ENCODE data around the gene DNAH6.

The DNAH6 gene

DNA sequence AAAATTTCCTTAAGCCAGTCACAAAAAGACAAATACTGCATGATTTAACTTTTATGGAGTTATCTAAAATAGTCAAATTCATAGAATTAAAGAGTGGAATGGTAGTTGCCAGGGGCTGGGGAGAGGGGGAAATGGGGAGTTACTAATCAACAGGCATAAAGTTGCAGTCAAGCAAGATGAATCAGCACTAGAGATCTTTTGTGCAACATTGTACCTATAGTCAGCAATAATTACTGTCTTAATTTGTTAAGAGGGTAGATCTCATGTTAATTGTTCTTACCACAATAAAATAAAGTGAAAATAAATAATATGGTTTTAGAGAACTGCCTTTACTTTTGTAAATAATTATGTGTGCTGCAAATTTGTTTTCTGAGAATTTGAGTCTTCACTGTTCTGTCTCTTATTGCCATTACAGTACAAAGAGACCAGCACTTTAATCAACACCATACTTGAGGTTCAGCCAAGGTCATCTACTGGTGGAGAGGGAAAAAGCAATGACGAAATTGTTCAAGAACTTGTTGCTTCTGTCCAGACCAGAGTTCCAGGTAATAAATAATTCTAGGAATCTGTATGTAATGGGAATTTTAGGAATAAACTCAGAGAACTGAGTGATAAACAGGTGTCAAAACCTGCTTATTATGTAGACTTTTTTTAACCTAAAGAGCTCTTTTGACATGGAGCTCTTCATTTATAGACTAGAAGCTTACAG is 289.1 kb downstream of the DNAH6 start:
- Mint-ChIP-seq H3K27ac (no peak overlapping the region), H3K4me3 (no peak overlapping the region), H3K27me3 (peaks cover 6% of the 10 kb centered on the region), H3K9me3 (peaks cover 9% of the 10 kb centered on the region), H3K36me3 (ENCODE audit: low read depth) (no peaks in the 10 kb centered on the region), H3K4me1 (ENCODE audit: low read depth) (peaks cover 11% of the 10 kb centered on the region)
- intact Hi-C loops (cut with micrococcal nuclease) = no loop called here

DNA sequence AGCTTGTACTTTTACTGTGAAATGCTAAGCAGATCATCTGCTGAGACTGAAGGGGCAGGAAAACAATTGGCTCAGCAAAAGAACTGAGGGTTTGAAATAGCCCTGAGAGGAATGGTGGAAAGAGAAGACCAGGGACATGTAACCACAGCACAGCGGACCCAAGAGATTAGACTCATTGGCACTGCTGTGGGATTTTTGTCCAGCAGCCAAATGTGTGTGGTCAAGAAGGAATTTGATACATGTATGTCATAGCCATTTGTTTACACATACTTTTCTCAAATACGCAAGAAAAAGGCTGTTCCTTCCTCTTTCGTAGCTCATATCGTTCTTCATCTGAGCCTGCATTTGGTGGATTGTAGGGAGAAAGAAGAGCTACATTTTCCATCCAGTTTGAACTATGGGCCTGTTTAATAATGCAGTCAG is 290.8 kb downstream of the DNAH6 start:
- H3K4me3 Mint-ChIP-seq = no peak overlapping the region
- peaks cover 4% of the 10 kb centered on the region for H3K9me3 Mint-ChIP-seq
- H3K4me1 Mint-ChIP-seq (ENCODE audit: low read depth) = peaks cover 11% of the 10 kb centered on the region
- H3K27me3 Mint-ChIP-seq = peaks cover 3% of the 10 kb centered on the region
- intact Hi-C loops (cut with micrococcal nuclease) = no loop called here
- no peaks in the 10 kb centered on the region for H3K36me3 Mint-ChIP-seq (ENCODE audit: low read depth)
- no peak overlapping the region for H3K27ac Mint-ChIP-seq

DNA sequence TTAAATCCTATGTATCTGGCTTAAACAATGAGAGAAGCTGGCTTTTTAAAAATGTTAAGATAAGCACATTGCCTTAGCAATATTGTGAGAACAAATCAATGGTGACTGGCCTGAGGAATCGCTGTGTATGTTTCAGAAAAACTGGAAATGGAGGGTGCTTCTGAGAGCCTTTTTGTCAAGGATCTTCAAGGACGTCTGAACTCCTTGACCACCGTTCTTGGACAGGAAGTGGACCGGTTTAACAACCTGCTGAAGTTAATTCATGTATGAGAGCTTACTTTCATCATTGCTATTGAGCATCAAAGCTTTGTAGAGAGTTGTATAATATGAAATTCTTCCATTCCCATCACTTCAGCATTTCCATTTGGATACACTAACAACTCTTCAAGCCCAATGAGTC is 292.0 kb downstream of the DNAH6 start:
- peaks cover 3% of the 10 kb centered on the region for H3K27me3 Mint-ChIP-seq
- intact Hi-C loops (cut with micrococcal nuclease) = no loop called here
- no peaks in the 10 kb centered on the region for H3K9me3 Mint-ChIP-seq
- no peak overlapping the region for H3K4me3 Mint-ChIP-seq
- H3K4me1 Mint-ChIP-seq (ENCODE audit: low read depth) = peaks cover 11% of the 10 kb centered on the region
- no peaks in the 10 kb centered on the region for H3K36me3 Mint-ChIP-seq (ENCODE audit: low read depth)
- H3K27ac Mint-ChIP-seq = no peak overlapping the region

DNA sequence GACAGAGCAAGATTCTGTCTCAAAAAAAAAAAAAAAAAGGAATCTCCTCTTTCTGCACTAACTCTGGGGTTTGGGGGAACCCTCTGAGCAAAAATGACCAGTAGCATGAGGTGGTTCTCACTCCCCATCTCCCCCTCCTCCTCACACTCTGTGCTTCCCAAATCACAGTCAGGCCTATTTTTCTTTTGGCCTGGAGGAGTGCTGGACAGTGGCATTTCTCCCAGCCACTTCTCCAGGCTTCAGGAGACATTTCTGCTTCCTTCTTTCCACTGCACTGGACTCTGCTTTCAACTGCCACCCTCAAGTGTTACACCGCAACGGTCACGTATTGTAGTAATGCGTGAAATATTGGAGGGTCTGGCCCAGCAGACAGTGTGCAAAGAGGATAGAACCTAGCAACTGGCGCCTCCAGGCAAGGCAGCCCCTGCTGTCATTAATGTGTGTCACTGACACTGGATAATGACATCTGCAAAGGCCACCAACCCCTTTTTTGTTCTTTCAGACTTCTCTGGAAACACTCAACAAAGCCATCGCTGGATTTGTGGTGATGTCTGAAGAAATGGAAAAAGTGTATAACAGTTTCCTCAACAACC is 295.6 kb downstream of the DNAH6 start:
- intact Hi-C loops (cut with micrococcal nuclease) = no loop called here
- Mint-ChIP-seq H3K27me3 (peaks cover 11% of the 10 kb centered on the region), H3K4me3 (no peak overlapping the region), H3K36me3 (ENCODE audit: low read depth) (no peaks in the 10 kb centered on the region), H3K4me1 (ENCODE audit: low read depth) (peaks cover 12% of the 10 kb centered on the region), H3K27ac (no peak overlapping the region), H3K9me3 (no peaks in the 10 kb centered on the region)

DNA sequence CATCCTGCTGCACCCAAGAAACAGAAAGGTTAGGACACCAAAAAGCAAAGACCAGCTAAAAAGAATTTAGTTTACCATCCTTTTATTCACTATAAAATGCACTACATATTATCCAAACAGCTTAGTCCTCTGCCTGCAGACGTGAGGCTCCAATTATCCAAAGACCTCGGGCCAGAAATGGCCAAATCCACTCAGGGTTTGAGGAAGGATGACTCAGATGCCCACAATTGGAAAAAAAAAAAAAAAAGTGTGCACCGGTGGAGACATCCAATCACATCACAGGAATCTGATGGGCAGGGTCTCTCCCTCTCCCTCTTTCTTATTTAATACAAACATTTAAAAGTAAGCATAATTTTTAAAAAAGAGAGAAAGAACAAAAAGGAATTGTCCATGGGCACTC is 298.8 kb downstream of the DNAH6 start:
- H3K36me3 Mint-ChIP-seq (ENCODE audit: low read depth) = no peaks in the 10 kb centered on the region
- H3K4me1 Mint-ChIP-seq (ENCODE audit: low read depth) = peaks cover 24% of the 10 kb centered on the region
- H3K27me3 Mint-ChIP-seq = peaks cover 8% of the 10 kb centered on the region
- intact Hi-C loops (cut with micrococcal nuclease) = no loop called here
- H3K9me3 Mint-ChIP-seq = peaks cover 7% of the 10 kb centered on the region
- no peak overlapping the region for H3K27ac Mint-ChIP-seq
- no peak overlapping the region for H3K4me3 Mint-ChIP-seq

DNA sequence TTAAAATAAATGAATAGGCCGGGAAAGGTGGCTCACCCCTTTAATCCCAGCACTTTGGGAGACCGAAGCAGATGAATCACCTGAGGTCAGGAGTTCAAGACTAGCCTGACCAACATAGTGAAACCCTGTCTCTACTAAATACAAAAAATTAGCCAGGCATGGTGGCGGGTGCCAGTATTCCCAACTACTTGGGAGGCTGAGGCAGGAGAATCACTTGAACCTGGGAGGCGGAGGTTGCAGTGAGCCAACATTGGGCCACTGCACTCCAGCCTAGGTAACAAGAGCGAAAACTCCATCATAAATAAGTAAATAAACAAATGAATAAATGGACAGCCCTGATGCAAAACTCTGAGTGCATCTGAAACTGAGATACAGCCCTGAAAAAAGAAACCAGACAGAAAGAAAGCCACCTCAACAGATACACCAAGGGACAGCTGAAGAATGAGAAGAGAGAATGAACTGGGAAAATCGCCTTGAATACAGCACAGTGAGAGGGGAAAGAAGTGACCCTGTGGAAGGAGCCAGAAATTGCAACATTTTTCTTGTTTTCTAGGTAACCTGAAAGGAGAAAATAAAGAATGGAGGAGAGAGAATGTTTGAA is 300.2 kb downstream of the DNAH6 start:
- no peak overlapping the region for H3K27ac Mint-ChIP-seq
- no peak overlapping the region for H3K4me3 Mint-ChIP-seq
- peaks cover 26% of the 10 kb centered on the region for H3K4me1 Mint-ChIP-seq (ENCODE audit: low read depth)

DNA sequence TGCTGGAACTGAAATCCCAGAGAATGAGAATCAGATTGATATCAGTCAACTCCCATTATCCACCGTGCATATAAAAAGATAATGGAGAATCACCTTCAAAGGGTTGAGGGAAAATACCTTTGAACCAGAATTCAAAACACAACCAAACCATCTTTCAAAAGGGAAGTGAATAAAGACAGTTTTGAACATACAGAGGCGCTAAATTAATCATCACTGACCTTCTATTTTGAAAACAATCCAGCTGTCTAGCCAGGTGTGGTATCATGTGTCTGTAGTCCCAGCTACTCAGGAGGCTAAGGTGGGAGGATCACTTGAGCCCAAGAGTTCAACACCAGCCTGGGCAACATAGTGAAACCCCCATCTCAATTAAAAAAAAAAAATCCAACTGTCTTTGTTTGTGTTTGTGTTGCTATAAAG is 300.9 kb downstream of the DNAH6 start:
- Mint-ChIP-seq H3K27ac (no peak overlapping the region), H3K4me3 (no peak overlapping the region), H3K9me3 (peaks cover 7% of the 10 kb centered on the region), H3K27me3 (peaks cover 8% of the 10 kb centered on the region), H3K4me1 (ENCODE audit: low read depth) (peaks cover 26% of the 10 kb centered on the region), H3K36me3 (ENCODE audit: low read depth) (peaks cover 5% of the 10 kb centered on the region)
- intact Hi-C loops (cut with micrococcal nuclease) = no loop called here

More for the DNA sequence above, 300.2 kb downstream of the DNAH6 start:
- Mint-ChIP-seq H3K27me3 (peaks cover 8% of the 10 kb centered on the region), H3K36me3 (ENCODE audit: low read depth) (peaks cover under 1% of the 10 kb centered on the region), H3K9me3 (peaks cover 7% of the 10 kb centered on the region)
- intact Hi-C loops (cut with micrococcal nuclease) = no loop called here

DNA sequence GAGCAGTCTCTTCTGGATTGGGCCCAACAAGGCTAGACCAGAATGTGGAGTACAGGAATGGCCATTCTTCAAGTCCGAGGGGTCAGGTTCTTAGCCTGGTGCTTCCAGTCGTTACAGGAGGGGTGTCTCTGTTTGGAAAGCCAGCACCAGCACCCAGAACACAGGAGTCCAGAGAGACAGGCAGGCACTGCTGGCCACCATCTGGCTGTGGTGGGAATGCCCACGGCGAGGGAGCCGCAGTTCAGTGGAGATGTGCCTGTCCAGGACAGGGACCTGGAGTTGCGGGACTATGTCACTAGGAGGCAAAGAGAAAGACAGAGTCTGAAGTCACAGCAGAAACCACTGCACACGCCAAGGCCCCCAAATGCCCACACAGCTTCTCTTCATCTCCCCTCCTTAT is 305.5 kb downstream of the DNAH6 start:
- H3K4me3 Mint-ChIP-seq = no peak overlapping the region
- peaks cover 5% of the 10 kb centered on the region for H3K36me3 Mint-ChIP-seq (ENCODE audit: low read depth)
- peaks cover 22% of the 10 kb centered on the region for H3K4me1 Mint-ChIP-seq (ENCODE audit: low read depth)
- intact Hi-C loops (cut with micrococcal nuclease) = no loop called here
- peaks cover 7% of the 10 kb centered on the region for H3K9me3 Mint-ChIP-seq
- H3K27me3 Mint-ChIP-seq = no peaks in the 10 kb centered on the region
- no peak overlapping the region for H3K27ac Mint-ChIP-seq

DNA sequence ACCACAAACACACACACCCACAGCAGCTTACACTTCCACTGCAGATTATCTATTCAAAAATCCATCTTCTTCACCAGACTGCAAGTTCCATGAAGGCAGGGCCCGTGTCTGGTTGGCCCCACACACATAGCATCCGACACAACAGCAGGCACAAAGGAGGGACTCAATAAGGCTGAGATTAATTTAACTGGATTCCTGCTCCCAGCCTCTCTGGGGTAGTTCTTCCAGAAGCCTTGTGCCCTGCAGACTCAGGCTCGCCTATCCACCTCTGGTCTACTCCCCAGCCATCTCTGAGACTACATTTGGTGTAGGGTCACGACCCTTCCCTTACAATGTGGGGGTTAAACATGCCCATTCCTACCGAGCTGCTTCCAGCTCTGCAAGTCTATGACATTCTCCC is 306.9 kb downstream of the DNAH6 start:
- H3K36me3 Mint-ChIP-seq (ENCODE audit: low read depth) = peaks cover 5% of the 10 kb centered on the region
- peaks cover 13% of the 10 kb centered on the region for H3K4me1 Mint-ChIP-seq (ENCODE audit: low read depth)
- no peaks in the 10 kb centered on the region for H3K27me3 Mint-ChIP-seq
- H3K27ac Mint-ChIP-seq = no peak overlapping the region
- intact Hi-C loops (cut with micrococcal nuclease) = no loop called here
- H3K4me3 Mint-ChIP-seq = no peak overlapping the region
- H3K9me3 Mint-ChIP-seq = no peaks in the 10 kb centered on the region

DNA sequence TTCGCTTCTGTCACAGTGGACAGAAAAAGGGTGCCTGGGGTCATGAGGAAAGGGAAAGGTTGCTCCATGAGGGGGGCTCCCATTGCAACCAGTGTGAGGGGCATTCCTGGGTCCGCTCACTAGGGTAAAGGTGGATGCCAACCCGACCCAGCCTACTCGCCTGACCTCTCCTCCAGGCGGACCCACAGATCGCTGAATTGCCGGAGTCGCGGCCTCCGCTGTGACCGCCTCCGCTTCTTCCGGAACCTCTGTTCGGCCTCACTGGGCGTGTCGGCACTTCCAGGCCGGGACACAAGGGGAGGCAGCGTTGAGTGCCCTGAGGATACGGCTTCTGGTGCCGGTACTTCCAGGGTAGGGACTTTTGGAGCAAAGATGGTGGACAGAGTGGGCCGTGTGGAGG is 307.5 kb downstream of the DNAH6 start:
- peaks cover 13% of the 10 kb centered on the region for H3K4me1 Mint-ChIP-seq (ENCODE audit: low read depth)
- no peaks in the 10 kb centered on the region for H3K9me3 Mint-ChIP-seq
- no peak overlapping the region for H3K4me3 Mint-ChIP-seq
- intact Hi-C loops (cut with micrococcal nuclease) = no loop called here
- H3K27ac Mint-ChIP-seq = no peak overlapping the region
- H3K36me3 Mint-ChIP-seq (ENCODE audit: low read depth) = peaks cover 5% of the 10 kb centered on the region
- H3K27me3 Mint-ChIP-seq = no peaks in the 10 kb centered on the region

DNA sequence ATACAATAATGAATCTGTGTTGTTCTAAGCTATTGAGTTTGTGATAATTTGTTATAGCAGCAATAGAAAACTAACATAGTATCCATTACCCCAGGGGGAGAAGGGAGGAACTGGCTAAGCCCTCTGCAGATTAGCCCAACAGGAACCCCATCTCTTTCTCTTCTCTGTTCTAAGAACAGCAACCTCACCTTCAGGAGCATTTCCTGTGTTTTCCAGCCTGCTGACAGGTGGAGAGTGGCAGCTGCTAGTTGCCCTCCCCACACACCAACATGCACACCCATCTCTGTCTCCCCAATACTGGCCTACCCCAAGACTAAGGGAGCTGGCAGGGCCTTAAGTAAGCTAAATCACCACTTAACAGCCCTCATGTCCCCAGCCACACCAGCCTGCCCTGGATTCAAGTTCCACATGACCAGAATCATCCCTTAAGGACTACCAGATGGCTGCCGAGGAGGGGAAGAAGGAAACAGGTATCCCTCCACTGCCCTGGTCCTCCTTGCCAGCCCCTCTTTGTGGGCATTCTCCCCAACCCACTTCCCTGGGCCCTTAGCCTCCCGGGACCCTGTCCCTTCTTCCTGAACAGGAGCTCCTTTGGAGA is 311.8 kb downstream of the DNAH6 start:
- Mint-ChIP-seq H3K27ac (no peak overlapping the region), H3K36me3 (ENCODE audit: low read depth) (no peaks in the 10 kb centered on the region), H3K9me3 (no peaks in the 10 kb centered on the region), H3K4me3 (no peak overlapping the region), H3K27me3 (no peaks in the 10 kb centered on the region), H3K4me1 (ENCODE audit: low read depth) (peaks cover under 1% of the 10 kb centered on the region)
- intact Hi-C loops (cut with micrococcal nuclease) = no loop called here

DNA sequence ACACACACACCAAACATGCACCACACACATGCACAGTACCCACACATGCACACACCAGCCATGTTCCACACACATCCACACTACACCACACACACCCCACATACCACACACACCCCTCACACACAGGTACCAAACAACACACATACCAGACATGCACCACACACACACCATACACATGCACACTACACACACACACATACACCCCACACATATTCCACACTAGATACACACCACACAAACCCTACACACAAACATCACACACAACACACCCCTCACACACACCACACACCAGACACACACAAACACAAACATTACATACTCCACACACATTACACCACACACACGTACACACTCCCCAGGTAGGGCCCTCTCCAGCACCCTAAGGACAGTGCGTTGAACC is 313.4 kb downstream of the DNAH6 start:
- Mint-ChIP-seq H3K4me1 (ENCODE audit: low read depth) (peaks cover 12% of the 10 kb centered on the region), H3K9me3 (no peaks in the 10 kb centered on the region), H3K27me3 (no peaks in the 10 kb centered on the region), H3K27ac (no peak overlapping the region), H3K36me3 (ENCODE audit: low read depth) (no peaks in the 10 kb centered on the region), H3K4me3 (no peak overlapping the region)
- intact Hi-C loops (cut with micrococcal nuclease) = loop anchor here (5.0 kb wide), 1 partner anchor 78 kb away; the partner anchor contains the start of gene TMSB10

DNA sequence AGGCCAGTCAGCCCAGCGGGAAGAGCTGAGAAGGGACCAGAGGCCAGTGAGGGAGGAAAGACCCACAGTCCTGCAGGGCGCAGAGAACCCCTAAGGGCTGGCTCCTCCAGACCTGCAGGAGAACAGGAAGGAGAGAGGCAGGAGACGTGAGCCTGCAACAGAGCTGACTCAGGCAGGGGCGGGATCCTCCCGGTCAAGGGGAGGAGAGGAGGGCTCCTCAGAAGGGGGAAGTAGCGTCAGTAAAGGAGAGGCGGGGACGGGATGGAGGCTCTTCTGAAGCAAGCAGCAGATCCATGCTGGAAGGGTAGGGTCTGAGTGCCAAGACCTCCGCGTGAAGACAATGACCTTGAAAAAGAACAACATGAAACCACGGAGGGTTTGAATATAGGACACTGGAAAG is 313.8 kb downstream of the DNAH6 start:
- intact Hi-C loops (cut with micrococcal nuclease) = loop anchor here (5.0 kb wide), 1 partner anchor 77 kb away; the partner anchor contains the start of gene TMSB10
- Mint-ChIP-seq H3K9me3 (no peaks in the 10 kb centered on the region), H3K4me1 (ENCODE audit: low read depth) (peaks cover 12% of the 10 kb centered on the region), H3K4me3 (no peak overlapping the region), H3K27ac (no peak overlapping the region), H3K27me3 (no peaks in the 10 kb centered on the region), H3K36me3 (ENCODE audit: low read depth) (no peaks in the 10 kb centered on the region)

Data from dendritic cell treated with granulocyte-macrophage colony-stimulating factor and Interleukin-4, amounts not matched to agents 40 ng/mL and 50 ng/mL, for 4 days (primary cell).